ENCODE results near the gene GINS1. TPM values are rescaled to one million over a fixed set of nuclear protein-coding genes. Genes with fewer than 3 reads are reported as not detected.

The GINS1 gene
- total and polyA plus RNA-seq, 2 of the 13 experiments (the other 11 are each of a cell fraction or from before 2014, with no cell fraction given): 14.6 to 59.9 TPM

- peak; percentile 89; the same call in 1 of the 2 replicates for TF ChIP-seq KAT7 (CRISPR knock-in tag; IDR thresholded peaks at IDR 0.05; ENCODE audit: borderline replicate concordance)
- peak; percentile 99 for TF ChIP-seq ZNF276 (CRISPR knock-in tag; IDR thresholded peaks at IDR 0.05; ENCODE audit: low read depth)
- TF ChIP-seq NFATC3 (CRISPR knock-in tag; IDR thresholded peaks at IDR 0.05): peak; percentile 66; the same call in 1 of the 2 replicates
- TF ChIP-seq ZEB1 (IDR thresholded peaks at IDR 0.05; ENCODE audit: insufficient replicate concordance, low read depth): peak; percentile 95
- 0 out of 2 replicates have a peak, but pooled peaks have one; percentile 54 for TF ChIP-seq TERF1 (CRISPR knock-in tag; IDR thresholded peaks at IDR 0.05)
- peak; percentile 97; the same call in 1 of the 2 replicates for TF ChIP-seq MTA1 (CRISPR knock-in tag; IDR thresholded peaks at IDR 0.05; ENCODE audit: borderline replicate concordance)
- peak; percentile 99 for TF ChIP-seq ZNF749 (CRISPR knock-in tag; IDR thresholded peaks at IDR 0.05; ENCODE audit: borderline replicate concordance)
- TF ChIP-seq ZNF577 (CRISPR knock-in tag; IDR thresholded peaks at IDR 0.05; ENCODE audit: borderline replicate concordance, low read depth): no peak
- peak; percentile 93 for TF ChIP-seq ZNF317 (CRISPR knock-in tag; IDR thresholded peaks at IDR 0.05)
- peak; percentile 91 for TF ChIP-seq MED1 (CRISPR knock-in tag; IDR thresholded peaks at IDR 0.05)
- peak; percentile 93 for TF ChIP-seq ZSCAN31 (CRISPR knock-in tag; IDR thresholded peaks at IDR 0.05; ENCODE audit: low read depth)
- TF ChIP-seq DDIT3 (CRISPR knock-in tag; IDR thresholded peaks at IDR 0.05): no peak
- TF ChIP-seq FOXC1 (CRISPR knock-in tag; IDR thresholded peaks at IDR 0.05; ENCODE audit: borderline replicate concordance): peak; percentile 97
- TF ChIP-seq THAP8 (CRISPR knock-in tag; IDR thresholded peaks at IDR 0.05; ENCODE audit: borderline replicate concordance): peak; percentile 56; the same call in 1 of the 2 replicates
- peak; percentile 97 for TF ChIP-seq KLF9 (CRISPR knock-in tag; IDR thresholded peaks at IDR 0.05; ENCODE audit: low read depth)
- peak; percentile 98 for TF ChIP-seq NFIB (CRISPR knock-in tag; IDR thresholded peaks at IDR 0.05; ENCODE audit: borderline replicate concordance)
- TF ChIP-seq CHD2 (IDR thresholded peaks at IDR 0.05; ENCODE audit: low read depth, low read length): no peak
- no peak for TF ChIP-seq NPAS2 (CRISPR knock-in tag; IDR thresholded peaks at IDR 0.05; ENCODE audit: borderline replicate concordance)
- peak; percentile 99 for TF ChIP-seq ZNF256 (CRISPR knock-in tag; conservative IDR thresholded peaks at IDR 0.05)
- peak; percentile 89; the same call in 1 of the 2 replicates for TF ChIP-seq FOXO4 (CRISPR knock-in tag; conservative IDR thresholded peaks at IDR 0.05)
- TF ChIP-seq SRY (CRISPR knock-in tag; IDR thresholded peaks at IDR 0.05): peak; percentile 98
- peak; percentile 98 for TF ChIP-seq SMAD3 (CRISPR knock-in tag; IDR thresholded peaks at IDR 0.05)
- peak; percentile 97 for TF ChIP-seq TBX2 (CRISPR knock-in tag; IDR thresholded peaks at IDR 0.05; ENCODE audit: borderline replicate concordance)
- peak; percentile 99 for TF ChIP-seq ZNF430 (CRISPR knock-in tag; IDR thresholded peaks at IDR 0.05)
- peak; percentile 85 for TF ChIP-seq MIXL1 (CRISPR knock-in tag; IDR thresholded peaks at IDR 0.05)
Observed at GRCh38 chr20:25407311-25408169, at the start of gene GINS1 (continued).

Data from HepG2 (cell line).